ENCODE data around the gene SH3RF2.
A peak's percentile ranks its signal among the peaks of the same experiment; 100 is the strongest.

The SH3RF2 gene

DNA sequence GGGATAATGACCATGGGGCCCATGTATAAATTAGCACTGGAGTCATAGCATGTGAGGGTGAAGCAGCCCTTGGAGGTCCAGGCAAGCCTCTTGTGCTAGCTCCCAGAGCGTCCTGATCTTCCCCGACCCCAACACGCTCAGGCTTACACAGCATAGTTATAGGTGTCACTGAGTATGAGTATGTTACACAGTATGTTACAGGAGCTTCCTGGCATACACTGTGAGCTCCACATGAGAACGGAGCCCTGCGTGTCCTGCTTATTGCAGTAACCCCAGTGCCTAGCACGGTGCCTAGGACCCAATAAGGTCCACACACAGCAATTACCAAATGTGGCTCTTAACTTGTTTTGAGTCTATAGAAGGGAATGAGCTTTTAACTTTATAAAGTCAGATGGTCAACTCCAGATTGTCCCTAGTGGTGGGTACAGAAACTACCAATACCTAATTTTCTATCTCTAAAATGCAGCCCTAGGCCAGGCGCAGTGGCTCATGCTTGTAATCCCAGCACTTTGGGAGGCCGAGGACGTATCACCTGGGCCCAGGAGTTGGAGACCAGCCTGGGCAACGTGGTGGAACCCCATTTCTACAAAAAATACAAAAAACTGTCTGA is 104.9 kb downstream of the SH3RF2 start:
- no peak for DNase-seq (ENCODE audit: low read depth in 2 of 2)

DNA sequence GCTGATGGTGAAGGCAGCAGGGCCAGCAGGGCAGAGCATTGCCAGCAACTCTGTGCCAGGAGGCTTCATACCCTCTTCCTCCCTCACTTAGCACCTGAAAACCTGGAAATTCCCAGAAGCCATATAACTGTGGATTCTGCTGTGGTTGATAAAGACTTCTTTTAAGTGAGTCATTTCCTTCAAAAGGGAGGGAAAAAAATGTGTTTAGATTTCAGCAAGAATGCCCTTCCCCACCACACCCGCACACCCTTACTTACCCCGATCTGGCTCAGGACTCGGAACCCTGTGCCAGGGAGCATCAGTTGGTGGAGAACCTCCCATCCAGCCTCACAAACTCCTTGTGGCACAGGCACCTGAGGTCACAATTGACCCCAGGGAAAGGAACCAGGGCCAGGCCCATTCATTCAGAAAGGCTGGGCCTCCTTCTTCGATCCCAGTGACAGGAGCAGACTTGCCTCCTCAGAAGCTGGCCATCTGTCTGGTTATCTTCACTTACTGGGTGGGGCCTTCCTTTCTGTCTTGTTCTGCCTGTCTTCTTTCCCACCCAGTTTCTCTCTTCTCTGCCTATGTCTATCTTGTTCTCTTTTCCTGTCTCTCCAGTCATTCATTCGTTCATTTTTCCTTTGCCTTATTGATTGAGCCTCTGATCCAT is 106.4 kb downstream of the SH3RF2 start:
- no peak for DNase-seq (ENCODE audit: low read depth in 2 of 2)

DNA sequence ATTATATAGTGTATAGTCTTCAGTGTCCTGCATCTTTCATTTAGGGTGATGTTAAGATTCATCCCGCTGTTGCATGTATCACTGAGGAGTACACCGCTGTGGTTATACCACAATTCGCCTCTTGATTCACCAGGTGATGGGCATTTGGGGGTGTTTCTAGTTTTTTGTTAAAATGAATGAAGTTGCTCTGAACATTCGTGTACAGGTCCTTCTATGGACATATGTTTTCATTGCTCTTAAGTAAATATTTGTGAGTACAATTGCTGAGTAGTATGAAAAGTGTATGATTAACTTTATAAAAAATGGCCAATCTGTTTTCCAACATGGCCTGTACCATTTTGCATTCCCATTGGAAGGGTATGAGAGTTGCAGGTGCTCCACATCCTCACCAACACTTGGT is 107.3 kb downstream of the SH3RF2 start:
- no peak for DNase-seq (ENCODE audit: low read depth in 2 of 2)

DNA sequence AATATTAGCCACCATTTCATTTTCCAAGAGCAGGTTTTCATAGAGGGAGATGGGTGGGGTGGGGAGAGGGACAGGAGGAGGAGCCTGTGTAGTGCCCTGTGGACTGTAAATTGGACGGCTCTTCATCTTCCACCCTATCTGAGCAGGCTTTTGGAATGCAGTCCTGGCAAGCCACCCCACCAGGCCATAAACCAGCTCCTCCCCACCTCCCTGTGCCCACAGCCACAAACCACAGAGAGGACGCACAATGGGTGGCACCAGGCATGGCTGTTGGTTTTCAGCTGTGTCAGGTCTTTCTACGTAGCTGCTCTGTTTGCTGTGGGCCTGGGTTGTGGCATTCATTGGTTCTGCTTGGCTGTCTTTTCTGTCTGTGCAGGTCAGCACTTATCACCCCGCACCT is 111.0 kb downstream of the SH3RF2 start:
- no peak for DNase-seq (ENCODE audit: low read depth in 2 of 2)

DNA sequence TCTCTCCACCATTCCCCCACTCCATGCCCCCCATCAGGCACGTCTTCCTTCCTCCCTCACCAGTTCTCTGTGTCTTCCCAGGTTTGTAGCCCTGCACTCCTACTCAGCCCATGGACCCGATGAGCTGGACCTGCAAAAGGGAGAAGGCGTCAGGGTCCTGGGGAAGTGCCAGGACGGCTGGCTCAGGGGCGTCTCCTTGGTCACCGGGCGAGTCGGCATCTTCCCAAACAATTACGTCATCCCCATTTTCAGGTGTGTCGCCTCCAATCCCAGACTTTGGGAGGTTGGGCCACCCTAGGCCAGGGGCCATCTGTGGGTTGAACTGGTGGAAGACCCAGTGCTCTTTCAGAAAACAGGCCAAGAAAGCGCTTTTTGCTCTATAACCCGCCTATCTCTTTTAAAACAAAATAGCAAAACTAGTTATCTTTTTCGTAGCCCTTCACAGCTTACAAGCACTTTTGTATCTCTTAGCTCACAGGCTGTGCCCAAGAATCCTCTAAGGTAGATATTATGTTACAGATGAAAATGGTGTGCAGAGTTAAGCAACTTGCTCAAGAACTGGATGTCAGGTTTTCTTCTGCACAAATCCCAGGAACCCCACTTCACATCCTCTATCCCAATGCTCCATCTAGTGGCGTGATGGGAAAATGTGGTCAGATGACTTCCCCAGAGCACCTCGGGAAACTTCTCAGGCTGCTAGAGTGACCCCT is 112.8 kb downstream of the SH3RF2 start:
- DNase-seq (ENCODE audit: low read depth in 2 of 2), result peak; percentile 3 to 4

DNA sequence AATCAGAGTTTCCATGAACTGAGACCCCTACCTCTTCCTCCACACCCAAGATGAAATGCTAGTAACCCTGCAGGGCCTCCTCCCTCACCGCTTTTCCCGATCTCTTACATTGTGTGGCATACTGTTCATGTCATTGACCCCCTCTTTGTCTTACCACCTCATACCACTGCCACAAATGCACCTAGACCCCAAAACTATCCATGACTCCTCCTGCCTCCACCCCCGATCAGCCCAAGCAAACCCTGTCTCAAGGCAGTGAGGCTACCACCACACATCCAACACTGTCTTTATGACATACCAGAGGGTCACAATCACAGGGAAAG is 113.3 kb downstream of the SH3RF2 start:
- no peak for DNase-seq (ENCODE audit: low read depth in 2 of 2)

DNA sequence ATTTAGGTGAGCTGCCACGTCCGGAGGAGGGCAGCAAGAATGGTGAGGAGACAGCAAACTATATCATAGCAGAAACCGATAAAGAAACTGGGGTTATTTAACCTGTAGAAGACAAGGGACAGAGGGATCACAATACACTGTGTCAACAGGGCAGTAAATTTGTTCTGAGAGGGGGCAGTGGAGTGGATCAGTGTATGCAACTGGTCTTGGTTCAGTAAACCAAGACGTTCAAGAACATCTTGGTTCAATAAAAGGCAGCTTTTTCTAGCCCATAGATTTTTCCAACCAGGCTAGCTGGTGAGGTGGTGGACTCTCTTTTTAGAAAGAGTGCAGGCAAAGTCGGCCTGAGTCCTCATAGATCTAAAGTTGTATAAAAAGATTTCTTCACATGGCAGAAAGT is 113.7 kb downstream of the SH3RF2 start:
- DNase-seq (ENCODE audit: low read depth in 2 of 2), result no peak

DNA sequence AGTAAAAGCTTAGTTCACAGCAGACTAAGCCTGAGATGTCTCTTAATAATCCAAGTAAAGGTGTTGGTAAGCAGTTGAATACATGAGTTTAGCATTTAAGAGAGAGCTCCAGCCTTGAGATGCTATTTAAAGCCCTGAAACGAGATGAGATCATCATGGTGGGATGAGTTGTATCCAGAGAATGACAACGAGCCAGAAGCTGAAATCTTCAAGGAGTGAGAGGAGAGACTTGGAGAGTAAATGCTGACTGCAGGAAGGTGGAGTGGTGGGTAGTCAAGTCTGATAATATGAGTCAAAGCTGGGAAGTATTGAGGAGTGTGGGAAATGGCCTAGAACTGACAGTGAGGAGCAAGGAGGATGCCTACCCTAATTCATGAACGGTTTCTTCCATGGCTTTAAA is 115.3 kb downstream of the SH3RF2 start:
- no peak for DNase-seq (ENCODE audit: low read depth in 2 of 2)

DNA sequence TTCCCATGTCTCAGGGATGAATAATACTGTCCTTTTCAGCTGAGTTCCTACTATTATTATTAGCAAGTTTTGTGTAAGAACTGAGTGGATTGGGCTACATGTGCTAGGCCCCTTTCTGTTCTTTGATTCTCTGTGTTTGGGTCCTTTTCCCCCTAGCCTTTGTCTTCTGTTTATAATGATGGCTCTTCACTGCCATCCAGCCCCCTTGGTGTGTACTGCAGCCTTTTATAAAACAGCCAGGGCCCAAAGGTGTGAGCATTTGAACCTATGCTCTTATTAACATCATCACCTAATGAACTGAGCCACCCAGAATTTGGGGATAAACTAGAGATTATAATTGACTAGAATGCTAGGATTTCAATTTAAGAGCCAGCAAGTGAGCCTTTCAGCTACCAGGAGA is 116.4 kb downstream of the SH3RF2 start:
- DNase-seq (ENCODE audit: low read depth in 2 of 2), result no peak

DNA sequence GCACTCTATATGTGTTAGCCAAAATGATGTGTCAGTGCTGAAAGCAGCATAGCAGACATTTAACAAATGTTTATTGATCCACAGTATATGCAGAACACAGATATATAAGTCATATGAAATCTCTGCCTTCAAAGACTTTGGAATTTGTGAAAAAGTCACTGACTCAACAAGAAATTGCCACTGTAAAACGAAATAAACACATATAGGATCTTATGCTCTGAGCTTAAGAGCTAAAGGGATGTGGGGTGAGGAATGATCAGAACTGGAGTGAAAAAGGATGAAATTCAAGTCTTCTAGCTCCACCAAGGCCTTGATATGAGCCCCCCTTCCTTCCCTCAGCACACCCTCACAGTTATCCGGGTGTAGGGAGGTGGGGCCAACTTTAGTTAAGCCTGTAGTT is 119.1 kb downstream of the SH3RF2 start:
- no peak for DNase-seq (ENCODE audit: low read depth in 2 of 2)

DNA sequence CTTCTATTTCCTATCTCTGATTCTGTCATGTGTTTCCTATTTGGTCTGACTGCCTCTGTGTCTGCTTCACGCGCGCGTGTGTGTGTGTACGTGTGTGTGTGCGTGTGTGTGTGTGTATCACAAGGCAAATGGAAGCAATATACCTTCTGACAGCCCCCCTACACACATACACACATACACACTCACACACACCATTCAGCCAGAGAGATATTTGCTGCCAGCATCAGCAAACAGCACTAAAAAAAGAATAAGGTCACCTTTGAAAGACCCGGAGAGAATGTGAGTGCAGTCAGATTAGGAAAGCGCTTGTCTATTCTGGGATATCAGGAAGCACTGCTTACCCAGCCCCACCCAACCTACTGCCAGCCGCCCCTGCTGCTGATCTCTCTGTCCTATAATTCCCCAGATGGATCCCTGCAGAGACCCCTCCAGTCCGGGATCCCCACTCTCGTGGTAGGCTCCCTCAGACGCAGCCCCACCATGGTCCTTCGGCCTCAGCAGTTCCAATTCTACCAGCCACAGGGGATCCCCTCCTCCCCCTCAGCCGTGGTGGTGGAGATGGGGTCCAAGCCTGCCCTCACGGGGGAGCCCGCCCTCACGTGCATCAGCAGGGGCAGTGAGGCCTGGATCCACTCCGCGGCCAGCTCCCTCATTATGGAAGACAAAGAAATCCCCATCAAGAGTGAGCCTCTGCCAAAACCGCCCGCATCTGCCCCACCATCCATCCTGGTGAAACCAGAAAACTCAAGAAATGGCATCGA is 123.3 kb downstream of the SH3RF2 start:
- DNase-seq (ENCODE audit: low read depth in 2 of 2), result no peak

DNA sequence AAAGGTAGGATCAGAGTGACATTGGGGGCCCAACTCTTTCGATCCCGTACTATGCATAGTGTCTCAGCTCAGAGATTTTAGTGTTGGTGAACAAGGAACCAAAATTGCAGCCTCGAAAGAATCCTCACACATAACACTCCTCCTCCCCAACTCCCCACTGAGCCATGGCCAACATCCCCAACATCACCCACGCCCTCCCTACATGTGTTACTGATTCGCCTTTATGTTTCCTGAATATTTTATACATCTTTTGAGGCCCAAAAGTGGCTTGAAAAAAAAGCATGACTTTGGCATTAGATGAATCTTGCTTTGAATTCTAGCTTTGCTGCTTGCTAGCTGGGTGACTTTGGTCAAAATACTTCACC is 123.8 kb downstream of the SH3RF2 start:
- no peak for DNase-seq (ENCODE audit: low read depth in 2 of 2)

DNA sequence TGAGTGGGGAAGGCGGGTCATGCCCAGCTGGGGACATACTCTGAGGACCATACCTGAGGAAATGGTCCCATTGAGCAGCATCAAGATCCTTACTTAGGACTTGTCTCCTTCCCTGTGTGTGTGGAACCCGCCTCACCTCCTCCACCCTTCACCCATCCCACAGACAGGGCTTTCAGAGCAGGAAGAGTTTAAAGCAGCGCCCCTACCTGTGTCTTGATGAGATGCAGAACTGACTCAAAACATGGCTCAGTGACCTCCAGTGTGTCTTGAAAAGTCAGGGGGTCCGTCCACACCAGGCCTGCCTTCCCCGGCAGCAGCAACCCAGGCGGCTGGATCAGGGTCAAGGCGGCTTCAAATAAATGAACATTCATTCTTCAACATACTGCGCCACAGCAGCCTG is 130.6 kb downstream of the SH3RF2 start:
- DNase-seq (ENCODE audit: low read depth in 2 of 2), result no peak

DNA sequence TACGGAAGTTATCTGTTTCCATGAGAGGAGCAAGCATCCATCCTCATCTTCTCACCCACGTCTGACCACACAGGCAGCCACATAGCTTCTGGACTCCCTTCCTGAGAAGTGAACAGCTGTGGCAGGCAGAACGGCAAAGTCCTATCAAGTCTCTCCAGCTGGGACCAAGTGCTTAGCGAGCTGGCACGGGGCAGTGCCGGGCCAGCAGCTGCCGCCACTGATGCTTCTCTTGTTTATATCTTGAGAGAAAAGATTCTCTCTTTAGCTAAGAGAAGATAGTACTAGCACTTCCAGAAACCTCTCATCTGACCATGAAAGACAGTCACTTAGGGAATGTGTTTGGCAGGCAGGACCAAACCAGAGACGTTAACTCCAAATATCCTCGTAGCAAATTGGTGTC is 131.8 kb downstream of the SH3RF2 start:
- no peak for DNase-seq (ENCODE audit: low read depth in 2 of 2)

DNA sequence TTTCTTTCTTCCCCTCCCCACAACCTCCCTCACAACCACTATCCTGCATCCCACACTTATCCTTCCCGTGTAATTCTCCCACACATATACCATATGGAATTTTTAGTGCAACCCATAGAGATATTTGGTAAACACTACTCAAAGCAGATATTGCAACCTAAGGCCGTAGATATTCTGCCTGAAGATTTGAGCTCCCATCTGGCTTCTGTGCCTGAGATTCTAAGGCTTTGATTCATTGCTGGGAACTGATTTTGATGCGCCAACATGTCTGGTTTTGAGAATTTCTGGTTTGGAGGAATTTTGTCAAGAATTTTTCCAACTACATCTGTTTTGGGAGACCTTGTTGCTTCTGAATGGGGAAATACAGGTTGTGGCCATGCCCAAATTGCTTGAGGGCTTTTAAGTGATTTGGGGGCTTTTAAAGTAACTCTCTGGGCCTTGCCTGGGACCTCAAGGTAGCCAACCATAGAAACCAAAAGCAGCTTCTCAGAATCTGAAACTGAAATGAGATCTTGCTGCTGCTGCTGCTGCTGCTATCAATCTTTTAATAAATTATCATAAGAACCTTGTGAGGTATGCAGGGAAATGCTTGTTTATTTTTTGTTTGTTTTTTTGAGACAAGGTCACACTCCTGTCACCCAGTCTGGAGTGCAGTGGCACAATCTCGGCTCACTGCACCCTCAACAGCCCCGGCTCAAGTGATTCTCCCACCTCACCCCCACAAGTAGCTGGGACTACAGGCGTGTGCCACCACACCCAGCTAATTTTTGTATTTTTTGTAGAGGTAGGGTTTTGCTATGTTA is 132.8 kb downstream of the SH3RF2 start:
- DNase-seq (ENCODE audit: low read depth in 2 of 2), result no peak

DNA sequence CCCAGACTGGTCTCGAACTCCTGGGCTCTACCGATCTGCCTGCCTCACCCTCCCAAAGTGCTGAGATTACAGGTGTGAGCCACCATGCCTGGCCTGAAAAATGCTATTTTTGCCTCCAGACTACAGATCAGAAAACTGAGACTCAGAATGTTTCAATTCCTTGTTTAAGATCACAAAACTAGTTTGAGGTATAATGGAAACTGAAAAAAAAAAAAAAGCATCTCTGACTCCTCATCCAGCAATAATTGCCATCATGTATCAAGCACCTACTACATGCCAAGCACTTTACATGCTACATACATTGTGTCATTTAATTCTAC is 133.4 kb downstream of the SH3RF2 start:
- DNase-seq (ENCODE audit: low read depth in 2 of 2), result no peak

DNA sequence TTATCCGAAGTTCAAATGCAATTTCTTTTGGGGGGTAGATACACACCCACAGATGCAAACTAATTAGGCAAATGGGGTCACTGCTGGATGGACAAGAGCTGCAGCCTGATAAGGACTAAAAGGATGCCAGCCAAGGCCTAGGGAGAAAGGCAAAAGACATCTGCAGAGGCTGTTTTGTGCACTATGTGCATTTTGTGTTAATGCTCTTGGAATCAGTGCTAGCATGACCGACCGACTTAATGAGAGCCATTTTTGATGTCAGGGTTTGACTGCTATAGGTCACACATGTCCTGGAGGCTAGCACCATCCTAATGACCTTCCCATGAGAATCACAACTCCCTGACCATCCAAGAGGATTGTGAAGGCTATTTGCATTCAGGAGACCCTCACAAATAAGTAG is 134.4 kb downstream of the SH3RF2 start:
- DNase-seq (ENCODE audit: low read depth in 2 of 2), result no peak

DNA sequence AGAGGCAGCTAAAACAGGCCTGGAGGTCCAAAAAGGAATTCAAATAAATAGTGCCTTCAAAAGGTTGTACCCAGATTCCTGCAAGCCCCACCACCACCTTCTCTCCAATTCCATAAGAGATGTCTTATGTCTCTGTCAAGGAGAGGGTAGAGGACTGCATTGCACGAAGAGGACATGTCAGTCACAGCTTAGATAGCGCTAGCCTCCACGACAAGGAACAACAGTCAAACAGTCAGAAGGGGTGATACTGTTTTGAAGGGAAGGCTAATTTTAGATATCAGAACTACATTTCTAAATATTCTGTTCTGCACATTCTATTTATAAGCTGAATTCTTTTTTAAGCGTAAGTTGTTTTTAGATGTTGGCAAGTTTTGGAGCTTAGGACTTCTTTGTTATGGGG is 134.8 kb downstream of the SH3RF2 start:
- DNase-seq (ENCODE audit: low read depth in 2 of 2), result no peak

DNA sequence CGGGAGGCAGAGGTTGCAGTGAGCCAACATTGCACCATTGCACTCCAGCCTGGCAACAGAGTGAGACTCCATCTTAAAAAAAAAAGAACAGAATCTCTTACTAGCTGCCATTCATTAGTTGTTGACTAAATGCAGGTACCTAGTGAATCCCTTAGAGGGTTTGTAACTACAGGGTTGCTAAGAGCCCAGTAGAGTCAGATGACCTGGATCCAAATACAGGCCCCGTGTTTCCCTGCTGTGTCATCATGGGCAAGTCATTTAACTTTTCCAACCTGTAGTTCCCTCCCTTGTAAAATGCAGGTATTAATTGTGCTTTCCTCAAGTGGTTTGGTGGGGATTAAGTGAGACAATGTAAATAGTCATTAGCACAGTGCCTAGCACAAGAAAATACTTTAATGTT is 136.2 kb downstream of the SH3RF2 start:
- DNase-seq (ENCODE audit: low read depth in 2 of 2), result no peak

DNA sequence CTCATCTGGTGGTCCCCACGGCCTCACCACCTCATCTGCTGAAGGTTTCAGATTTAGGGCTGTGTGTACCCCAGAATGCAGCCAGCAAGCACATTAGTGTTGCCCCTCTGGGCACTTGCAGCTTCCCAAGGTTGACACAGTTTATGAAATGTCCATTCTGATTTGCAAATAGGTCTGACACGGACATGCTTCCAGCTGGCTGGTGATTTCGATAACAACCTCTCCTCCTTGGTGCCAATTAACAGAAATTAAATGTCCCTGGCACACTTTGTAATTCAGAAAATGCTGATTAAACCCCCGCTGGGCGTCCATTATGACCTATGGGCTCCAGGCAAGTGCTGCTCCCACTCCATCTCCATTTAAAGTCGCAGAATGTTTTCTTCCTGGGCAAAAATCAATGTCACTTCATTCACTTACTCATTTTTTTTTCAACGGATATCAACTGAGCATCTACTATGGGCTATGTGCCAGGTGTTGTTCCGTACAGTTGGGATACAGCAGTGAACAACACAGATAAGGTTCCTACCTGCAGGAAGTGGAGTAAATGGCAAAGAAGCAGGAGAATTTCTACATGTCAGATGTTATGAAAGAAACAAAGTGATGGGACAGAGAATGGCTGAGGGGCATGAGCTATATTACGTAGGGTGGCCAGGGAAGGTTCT is 137.0 kb downstream of the SH3RF2 start:
- no peak for DNase-seq (ENCODE audit: low read depth in 2 of 2)

DNA sequence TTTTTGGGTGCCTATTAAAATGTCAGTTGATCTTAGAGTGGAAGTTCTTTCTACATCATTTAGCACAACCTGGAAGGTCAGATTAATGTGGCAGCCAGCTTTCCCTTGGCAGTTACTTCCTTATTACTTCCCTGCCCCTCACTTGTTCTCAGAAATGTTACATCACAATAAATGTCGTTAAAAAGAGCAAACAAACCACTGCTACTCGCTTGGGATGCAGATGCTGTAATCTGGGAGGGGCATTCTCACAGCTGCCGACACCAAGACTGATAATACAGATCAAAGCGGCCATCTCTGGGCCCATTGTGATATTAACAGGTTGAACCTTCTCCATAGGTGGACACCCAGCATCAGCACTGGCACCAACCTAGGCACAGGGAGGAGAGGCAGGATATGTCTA is 139.7 kb downstream of the SH3RF2 start:
- DNase-seq (ENCODE audit: low read depth in 2 of 2), result no peak

DNA sequence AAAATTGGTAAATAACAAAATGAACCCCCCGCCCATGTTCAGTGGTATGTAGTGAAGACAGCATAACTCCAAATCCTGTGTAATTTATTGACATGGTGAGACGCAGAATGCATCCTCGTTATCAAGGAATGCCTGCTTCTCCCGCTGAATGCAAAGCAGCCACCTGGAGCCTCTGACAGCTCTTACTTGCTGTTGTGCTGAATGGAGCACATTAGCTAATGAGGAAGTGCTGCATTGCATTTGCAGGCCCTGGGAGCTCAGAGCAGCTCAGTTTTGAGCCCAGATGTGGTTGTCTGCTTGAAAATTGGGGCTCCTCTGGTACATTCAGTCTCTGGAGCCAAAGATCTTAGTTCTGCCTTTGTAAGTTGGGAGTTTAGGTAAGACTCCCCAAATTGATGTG is 140.1 kb downstream of the SH3RF2 start:
- no peak for DNase-seq (ENCODE audit: low read depth in 2 of 2)
